Heart right ventricle (tissue), 16 donors: ENCODE data around the gene ADGRD1. TPM values are rescaled to one million over a fixed set of nuclear protein-coding genes. Genes with fewer than 3 reads are reported as not detected.

Experiments used
- ATAC-seq, 8 donors: fragments of 200-7000 bp; cut with Tn5 transposase; one replicate each; pipeline ENCODE4 v1.9.1; 2020; ENCODE audit warnings: mild to moderate bottlenecking in 8 of 8, moderate library complexity in 8 of 8, moderate number of reproducible peaks in 1 of 8
- DNase-seq, 2 donors: peaks; one replicate each; pipeline ENCODE4 v3.0.0-alpha.2; 2020
- H3K27ac ChIP-seq, 10 donors: fragments of 200-600 bp; sonication (generic) in 2 of 10; one replicate each; pipeline versions ENCODE4 v1.5.0 to v1.8.0; 2020 to 2022; ENCODE audit warnings: mild to moderate bottlenecking in 3 of 10
- H3K27me3 ChIP-seq, 7 donors: fragments of 200-600 bp; one replicate each; pipeline ENCODE4 v1.8.0; 2021 to 2022; ENCODE audit warnings: mild to moderate bottlenecking in 2 of 7
- H3K36me3 ChIP-seq, 9 donors: fragments of 200-600 bp; sonication (generic) in 1 of 9; one replicate each; pipeline versions ENCODE4 v1.5.0 to v1.8.0; 2020 to 2022; ENCODE audit warnings: mild to moderate bottlenecking in 2 of 9
- H3K4me1 ChIP-seq, 9 donors: fragments of 200-600 bp; sonication (generic) in 1 of 9; one replicate each; pipeline versions ENCODE4 v1.5.0 to v1.8.0; 2020 to 2022; ENCODE audit warnings: mild to moderate bottlenecking in 4 of 9
- H3K4me3 ChIP-seq, 10 donors: fragments of 200-600 bp; sonication (generic) in 2 of 10; one replicate each; pipeline versions ENCODE4 v1.5.0 to v1.8.0; 2020 to 2022; ENCODE audit warnings: mild to moderate bottlenecking in 7 of 10, moderate library complexity in 2 of 10
- H3K9me3 ChIP-seq, 11 donors: fragments of 200-600 bp in 10 of 11; sonication (generic) in 2 of 11; one replicate each; pipeline versions ENCODE4 v1.5.0 to v1.8.0; 2013 to 2022; ENCODE audit warnings: mild to moderate bottlenecking in 2 of 11, control low read depth in 1 of 11, moderate library complexity in 1 of 11
- CTCF ChIP-seq, 9 donors: fragments of 200-600 bp; sonication (generic) in 2 of 9; IDR thresholded peaks; one replicate each; pipeline versions ENCODE4 v1.5.0 to v1.8.0; 2021 to 2022; ENCODE audit warnings: antibody characterized with exemption in 9 of 9, mild to moderate bottlenecking in 5 of 9, moderate library complexity in 1 of 9
- WGBS, 2 donors: extraction: QIAGEN DNeasy Blood & Tissue Kit; methylation state at CpG; one replicate each; pipeline ENCODE4 v1.1.7; 2013; ENCODE audit warnings: inconsistent platforms in 1 of 2; 5-methylcytosine and 5-hydroxymethylcytosine counted together
- intact Hi-C, 10 donors: fragments of 100-400 bp; cut with DNase I; formaldehyde crosslinking; loops; one replicate each; pipeline versions ENCODE4 v1.11.1 to v1.14.2; 2022
- polyA plus RNA-seq, 2 donors: library from polyadenylated mRNA; stranded (reverse); fragments of 200-250 nt; gene quantifications; one replicate each; pipeline ENCODE4 v1.2.3, GENCODE V29; 2013
- total RNA-seq, 10 donors: library from RNA; stranded (reverse); fragmentation: NEBNext Ultra II Directional in 3 of 10; extraction: Animal tissue kit (Norgen Biotek cat#: 25700) in 3 of 10; gene quantifications; one replicate each; pipeline versions ENCODE4 v1.2.1 to v1.2.4, GENCODE V29; 2021 to 2023
- donor health status: Arrhythmogenic right ventricular cardiomyopathy.
- donor health status: ischemic (EF 13 %, LVEDD 7.1; RV severe dilation, severe dysfunction).
- donor health status: healthy with polysubstance abuse.
- donor health status: DM: no; HTN: yes; CAD: no.
- donor health status: DM: no; HTN: no; CAD: no.
- donor health status: ischemic (EF 25% LVEDD 6.9; RV normal size, moderate dysfunction).
- donor health status: ischemic (EF 25% LVEDD 5.7; RV mildly dilated, moderate dysfunction).
- donor health status: healthy.
- donor health status: DM: yes; HTN: yes; CAD: no.
- donor health status: Ischemic cardiomyopathy.
- donor health status: ischemic (EF 35%, LVEDD 5.7; RV mildly dilated, moderate dysfunction).
- donor health status: nonischemic (EF 11% LVEDD 7.7; RV severe dilation, severe dysfunction).
- donor health status: DM: yes; HTN: yes; CAD: no.
- donor health status: PGD.
- donor health status: ischemic (EF 29% LVEDD 5.4; RV normal size, mild dysfunction).
- donor health status: nonischemic (EF 23%, LVEDD 6.1; RV moderate dilation, normal function).

ADGRD1 gene
- total and polyA plus RNA-seq, 12 donors, result 16.8 to 157 (median 69.7) TPM

GRCh38 chr12:131111446-131111845 is 157.7 kb downstream of the ADGRD1 start:
- no peak for ATAC-seq
- DNase-seq, result no peak
- no peak for TF ChIP-seq CTCF (IDR thresholded peaks at IDR 0.05)
- Histone ChIP-seq H3K27ac (no peak overlapping the region), H3K4me3 (no peak overlapping the region), H3K27me3 (no peaks in the 10 kb centered on the region), H3K36me3 (peaks cover 0 to 25% (median 0%) of the 10 kb centered on the region in 9 donors), H3K9me3 (no peaks in the 10 kb centered on the region), H3K4me1 (peaks cover 0 to 14% (median 3%) of the 10 kb centered on the region in 9 donors)
- WGBS, 2 donors, result 94 to 95% methylated on average over 3 of the region's 3 CpGs
- intact Hi-C loops, result loop anchor here in 1 of 10 donors (10.0 kb wide), 1 partner anchor 723 kb away; no protein-coding TSS in a partner anchor

- intact Hi-C loops, result loop anchor here in 1 of 10 donors (10.0 kb wide), 1 partner anchor 723 kb away; no protein-coding TSS in a partner anchor
- WGBS, 2 donors, result 69 to 71% methylated on average over 1 of the region's 1 CpG
- peaks cover 0 to 21% (median 0%) of the 10 kb centered on the region in 9 donors for H3K36me3 ChIP-seq
- H3K4me1 ChIP-seq, result peaks cover 0 to 18% (median 6%) of the 10 kb centered on the region in 9 donors
- H3K27me3 ChIP-seq, result no peaks in the 10 kb centered on the region
- no peak for ATAC-seq
- no peak overlapping the region for H3K27ac ChIP-seq
- TF ChIP-seq CTCF (IDR thresholded peaks at IDR 0.05), result no peak
- DNase-seq, result no peak
- H3K4me3 ChIP-seq, result no peak overlapping the region
- H3K9me3 ChIP-seq, result no peaks in the 10 kb centered on the region
Observed at GRCh38 chr12:131112021-131112420, 158.3 kb downstream of the ADGRD1 start.

- no peak overlapping the region for H3K4me3 ChIP-seq
- TF ChIP-seq CTCF (IDR thresholded peaks at IDR 0.05), result no peak
- peak in 1 of 8 donors; percentile 18 for ATAC-seq
- no peak for DNase-seq
- H3K27me3 ChIP-seq, result no peaks in the 10 kb centered on the region
- peaks cover 0 to 21% (median 0%) of the 10 kb centered on the region in 9 donors for H3K36me3 ChIP-seq
- no peak overlapping the region for H3K27ac ChIP-seq
- intact Hi-C loops, result loop anchor here in 1 of 10 donors (10.0 kb wide), 1 partner anchor 722 kb away; no protein-coding TSS in a partner anchor
- H3K9me3 ChIP-seq, result no peaks in the 10 kb centered on the region
- H3K4me1 ChIP-seq, result peaks cover 0 to 18% (median 6%) of the 10 kb centered on the region in 9 donors
- 74 to 81% methylated on average over 4 of the region's 4 CpGs for WGBS, 2 donors
Observed at GRCh38 chr12:131112700-131113290, 159.1 kb downstream of the ADGRD1 start.

GRCh38 chr12:131113568-131114270 is 160.0 kb downstream of the ADGRD1 start:
- H3K27ac ChIP-seq, result no peak overlapping the region
- no peak for DNase-seq
- intact Hi-C loops, result loop anchor here in 1 of 10 donors (10.0 kb wide), 1 partner anchor 721 kb away; no protein-coding TSS in a partner anchor

More at GRCh38 chr12:131113568-131114270, 160.0 kb downstream of the ADGRD1 start:
- no peak for TF ChIP-seq CTCF (IDR thresholded peaks at IDR 0.05)
- peaks cover 0 to 29% (median 0%) of the 10 kb centered on the region in 9 donors for H3K36me3 ChIP-seq
- no peak for ATAC-seq
- H3K4me1 ChIP-seq, result peaks cover 0 to 18% (median 6%) of the 10 kb centered on the region in 9 donors
- no peak overlapping the region for H3K4me3 ChIP-seq
- WGBS, 2 donors, result 83 to 85% methylated on average over 18 of the region's 18 CpGs
- H3K9me3 ChIP-seq, result no peaks in the 10 kb centered on the region
- H3K27me3 ChIP-seq, result no peaks in the 10 kb centered on the region
